H1 (cell line): ENCODE measurements around the gene DNAI1. TPM values are rescaled to one million over a fixed set of nuclear protein-coding genes. Genes with fewer than 3 reads are reported as not detected.

Experiments
- ATF3 ChIP-seq: IDR thresholded peaks from 2 replicates; pipeline ENCODE4 v1.6.1; 2011; ENCODE audit warnings: low read depth, mild to moderate bottlenecking, low read length; ENCODE audit not compliant: insufficient read depth
- HDAC2 ChIP-seq, 2 experiments: fragments of 300-600 bp in 1 of 2; sonication (generic) in 1 of 2; IDR thresholded peaks; 2 replicates each; pipeline ENCODE4 v1.6.1; 2011 to 2012; ENCODE audit warnings: low read depth in 2 of 2, low read length in 2 of 2, mild to moderate bottlenecking in 2 of 2, moderate library complexity in 2 of 2, borderline replicate concordance in 1 of 2, inconsistent platforms in 1 of 2
- RFX5 ChIP-seq: IDR thresholded peaks from 2 replicates; pipeline ENCODE4 v1.6.1; 2011; ENCODE audit warnings: low read depth, low read length, improper control_type of control experiment, borderline replicate concordance
- RXRA ChIP-seq: IDR thresholded peaks from 2 replicates; pipeline ENCODE4 v1.6.1; 2011; ENCODE audit warnings: low read depth, mild to moderate bottlenecking, low read length, moderate library complexity; ENCODE audit not compliant: insufficient read depth
- SP2 ChIP-seq: IDR thresholded peaks from 2 replicates; pipeline ENCODE4 v1.6.1; 2012; ENCODE audit warnings: mild to moderate bottlenecking, low read length, inconsistent platforms
- SRF ChIP-seq: IDR thresholded peaks from 2 replicates; pipeline ENCODE4 v1.6.1; 2011; ENCODE audit warnings: mild to moderate bottlenecking, low read depth, low read length, moderate library complexity
- polyA plus RNA-seq, 7 experiments: library from polyadenylated mRNA; depleted of rRNA in 3 of 7; stranded (reverse) in 5 of 7; unstranded in 2 of 7; fragments of >200 nt in 5 of 7; fragments of 200-250 nt in 2 of 7; gene quantifications; 1 replicate in 5 of 7; 2 replicates in 1 of 7; 4 replicates in 1 of 7; pipeline versions ENCODE4 v1.2.1 to v1.2.3, GENCODE V29; 2011 to 2013; ENCODE audit warnings: missing spikeins in 2 of 7, mixed read lengths in 2 of 7
- total RNA-seq: library from RNA; stranded (reverse); fragmentation: NEBNext Ultra II Directional; extraction: Animal tissue kit (Norgen Biotek cat#: 25700); gene quantifications from 2 replicates; pipeline ENCODE4 v1.2.1, GENCODE V29; 2021

The DNAI1 gene
- total and polyA plus RNA-seq, 2 of the 8 experiments (the other 6 are each of a cell fraction or from before 2014, with no cell fraction given) = 0.37 to 0.54 TPM

GRCh38 chr9:34505370-34506120 lies 46.9 kb downstream of the DNAI1 start (continued):
- no peak for TF ChIP-seq RXRA
- TF ChIP-seq RFX5 = no peak
- TF ChIP-seq HDAC2 (IDR thresholded peaks at IDR 0.05; ENCODE audit: borderline replicate concordance in 1 of 2, low read depth in 2 of 2, low read length in 2 of 2) = no peak
- no peak for TF ChIP-seq SP2
- TF ChIP-seq ATF3 = no peak
- no peak for TF ChIP-seq SRF
